Peyer's patch (tissue), 4 donors: ENCODE results near the gene SLC28A1. TPM values are rescaled to one million over a fixed set of nuclear protein-coding genes. Genes with fewer than 3 reads are reported as not detected.

Experiments
- DNase-seq, 3 donors: peaks; one replicate each; pipeline ENCODE4 v3.0.0-alpha.2; 2017 to 2019
- H3K27ac ChIP-seq, 4 donors: fragments of 200-600 bp; sonication (generic); one replicate each; pipeline ENCODE4 v1.5.1; 2016 to 2019
- H3K27me3 ChIP-seq, 2 donors: fragments of 200-600 bp; sonication (generic); one replicate each; pipeline ENCODE4 v1.5.1; 2019
- H3K36me3 ChIP-seq, 3 donors: fragments of 200-600 bp; sonication (generic); one replicate each; pipeline ENCODE4 v1.5.1; 2016 to 2019
- H3K4me1 ChIP-seq, 4 donors: fragments of 200-600 bp; sonication (generic); one replicate each; pipeline ENCODE4 v1.5.1; 2016 to 2019
- H3K4me3 ChIP-seq, 4 donors: fragments of 200-600 bp; sonication (generic); 1 replicate in 3 of 4; 2 replicates in 1 of 4; pipeline ENCODE4 v1.5.1; 2016 to 2019; ENCODE audit warnings: mild to moderate bottlenecking in 1 of 4
- H3K9me3 ChIP-seq, 4 donors: fragments of 200-600 bp; sonication (generic); one replicate each; pipeline ENCODE4 v1.5.1; 2016 to 2019; ENCODE audit warnings: mild to moderate bottlenecking in 1 of 4
- CTCF ChIP-seq, 6 experiments: fragments of 450-650 bp in 4 of 6; fragments of 200-600 bp in 2 of 6; sonication (generic) in 1 of 6; IDR thresholded peaks; one replicate each; pipeline ENCODE4 v1.5.1; 2017 to 2019; ENCODE audit warnings: antibody characterized with exemption in 6 of 6, mild to moderate bottlenecking in 3 of 6, moderate library complexity in 1 of 6
- POLR2A ChIP-seq, 2 donors: fragments of 450-650 bp; IDR thresholded peaks; one replicate each; pipeline ENCODE4 v1.5.1; 2017; ENCODE audit warnings: antibody characterized with exemption in 2 of 2, mild to moderate bottlenecking in 2 of 2, moderate library complexity in 2 of 2
- total RNA-seq, 4 donors: library from RNA; depleted of rRNA; stranded (reverse); fragments of >200 nt; gene quantifications; one replicate each; pipeline ENCODE4 v1.1.0, GENCODE V29; 2016

The SLC28A1 gene
- total RNA-seq, 4 donors from 2014 or later: 4.1 to 111 (median 64.3) TPM

GRCh38 chr15:84937144-84937543 is 52.7 kb downstream of the SLC28A1 start:
- H3K9me3 ChIP-seq: no peaks in the 10 kb centered on the region
- no peak overlapping the region for H3K4me3 ChIP-seq
- no peaks in the 10 kb centered on the region for H3K27me3 ChIP-seq
- no peak for DNase-seq
- no peaks in the 10 kb centered on the region for H3K36me3 ChIP-seq
- H3K27ac ChIP-seq: no peak overlapping the region
- no peaks in the 10 kb centered on the region for H3K4me1 ChIP-seq
- no peak for TF ChIP-seq POLR2A (IDR thresholded peaks at IDR 0.05)
- no peak for TF ChIP-seq CTCF (IDR thresholded peaks at IDR 0.05)

- no peak overlapping the region for H3K4me3 ChIP-seq
- TF ChIP-seq CTCF (IDR thresholded peaks at IDR 0.05) (no peak), POLR2A (IDR thresholded peaks at IDR 0.05) (no peak)
- H3K27ac ChIP-seq: no peak overlapping the region
- H3K36me3 ChIP-seq: peaks cover 0 to 3% (median 0%) of the 10 kb centered on the region in 3 donors
- no peaks in the 10 kb centered on the region for H3K27me3 ChIP-seq
- H3K4me1 ChIP-seq: no peaks in the 10 kb centered on the region
- DNase-seq: no peak
- no peaks in the 10 kb centered on the region for H3K9me3 ChIP-seq
Observed at GRCh38 chr15:84938726-84939125, 54.3 kb downstream of the SLC28A1 start.

GRCh38 chr15:84940399-84940798 is 55.9 kb downstream of the SLC28A1 start:
- peaks cover 0 to 12% (median 0%) of the 10 kb centered on the region in 3 donors for H3K36me3 ChIP-seq
- H3K4me3 ChIP-seq: no peak overlapping the region
- TF ChIP-seq CTCF (IDR thresholded peaks at IDR 0.05) (no peak), POLR2A (IDR thresholded peaks at IDR 0.05) (no peak)
- DNase-seq: no peak
- H3K27ac ChIP-seq: no peak overlapping the region
- no peaks in the 10 kb centered on the region for H3K27me3 ChIP-seq
- no peaks in the 10 kb centered on the region for H3K4me1 ChIP-seq
- H3K9me3 ChIP-seq: no peaks in the 10 kb centered on the region

- no peak for DNase-seq
- Histone ChIP-seq H3K4me3 (no peak overlapping the region), H3K27me3 (no peaks in the 10 kb centered on the region), H3K27ac (no peak overlapping the region), H3K9me3 (no peaks in the 10 kb centered on the region), H3K4me1 (no peaks in the 10 kb centered on the region), H3K36me3 (peaks cover 0 to 12% (median 0%) of the 10 kb centered on the region in 3 donors)
- TF ChIP-seq POLR2A (IDR thresholded peaks at IDR 0.05): no peak
- TF ChIP-seq CTCF (IDR thresholded peaks at IDR 0.05): no peak
Observed at GRCh38 chr15:84942456-84942855, 58.0 kb downstream of the SLC28A1 start.

- H3K36me3 ChIP-seq: peaks cover 0 to 12% (median 0%) of the 10 kb centered on the region in 3 donors
- H3K27ac ChIP-seq: no peak overlapping the region
- H3K27me3 ChIP-seq: no peaks in the 10 kb centered on the region
- no peak overlapping the region for H3K4me3 ChIP-seq
- no peak for DNase-seq
- no peaks in the 10 kb centered on the region for H3K4me1 ChIP-seq
- TF ChIP-seq POLR2A (IDR thresholded peaks at IDR 0.05) (no peak), CTCF (IDR thresholded peaks at IDR 0.05) (no peak)
- no peaks in the 10 kb centered on the region for H3K9me3 ChIP-seq
Observed at GRCh38 chr15:84944311-84944710, 59.8 kb downstream of the SLC28A1 start.

GRCh38 chr15:84944861-84945260 is 60.4 kb downstream of the SLC28A1 start:
- Histone ChIP-seq H3K27me3 (no peaks in the 10 kb centered on the region), H3K4me3 (no peak overlapping the region), H3K27ac (no peak overlapping the region), H3K4me1 (no peaks in the 10 kb centered on the region), H3K36me3 (peaks cover 0 to 12% (median 0%) of the 10 kb centered on the region in 3 donors), H3K9me3 (no peaks in the 10 kb centered on the region)
- TF ChIP-seq POLR2A (IDR thresholded peaks at IDR 0.05): no peak
- no peak for TF ChIP-seq CTCF (IDR thresholded peaks at IDR 0.05)
- no peak for DNase-seq
